MM.1S (cell line): ENCODE data around the gene PDAP1.
"Not testable (repeated sequence)": the region's sequence is repeated elsewhere in the genome, so short reads cannot be mapped to it uniquely, and the experiment has no call there.

Experiments used
- DNase-seq: peaks from one replicate; pipeline ENCODE4 v3.0.0-alpha.2; 2015
- H2AFZ ChIP-seq: fragments of 300-600 bp; sonication (generic); 2 replicates; pipeline ENCODE4 v1.6.0; 2016; ENCODE audit warnings: antibody characterized with exemption, low read length
- H3F3A ChIP-seq: fragments of 300-600 bp; sonication (generic); 2 replicates; pipeline ENCODE4 v1.6.1; 2016; ENCODE audit warnings: mild to moderate bottlenecking, antibody characterized with exemption, low read length, moderate library complexity, mixed read lengths; ENCODE audit not compliant: insufficient read depth
- H3K27ac ChIP-seq: fragments of 300-600 bp; sonication (generic); 2 replicates; pipeline ENCODE4 v1.5.1; 2016; ENCODE audit warnings: mild to moderate bottlenecking, low read length
- H3K27me3 ChIP-seq: fragments of 300-600 bp; sonication (generic); replicated peaks from 2 replicates; pipeline ENCODE4 v1.6.0; 2016; ENCODE audit warnings: low read length; ENCODE audit not compliant: insufficient read depth
- H3K36me3 ChIP-seq: fragments of 300-600 bp; sonication (generic); replicated peaks from 2 replicates; pipeline ENCODE4 v1.6.1; 2016; ENCODE audit warnings: mild to moderate bottlenecking, low read length, mixed read lengths; ENCODE audit not compliant: insufficient read depth
- H3K4me1 ChIP-seq: fragments of 300-600 bp; sonication (generic); 2 replicates; pipeline ENCODE4 v1.6.1; 2016; ENCODE audit warnings: low read length, mixed read lengths
- H3K4me2 ChIP-seq: fragments of 300-600 bp; sonication (generic); 2 replicates; pipeline ENCODE4 v1.6.0; 2016; ENCODE audit warnings: low read depth, low read length
- H3K4me3 ChIP-seq: fragments of 300-600 bp; sonication (generic); 2 replicates; pipeline ENCODE4 v1.5.1; 2016; ENCODE audit warnings: low read length, mixed read lengths
- H3K79me2 ChIP-seq: fragments of 300-600 bp; sonication (generic); 2 replicates; pipeline ENCODE4 v1.6.1; 2016; ENCODE audit warnings: mixed run types, low read length, mixed read lengths
- H3K9ac ChIP-seq: fragments of 300-600 bp; sonication (generic); 2 replicates; pipeline ENCODE4 v1.6.1; 2016; ENCODE audit warnings: low read length, mixed read lengths
- H3K9me2 ChIP-seq: fragments of 300-600 bp; sonication (generic); replicated peaks from 2 replicates; pipeline ENCODE4 v1.6.1; 2016; ENCODE audit warnings: mild to moderate bottlenecking, low read length, mixed read lengths; ENCODE audit not compliant: insufficient read depth
- H3K9me3 ChIP-seq: fragments of 300-600 bp; sonication (generic); replicated peaks from 2 replicates; pipeline ENCODE4 v1.6.1; 2016; ENCODE audit warnings: mild to moderate bottlenecking, low read length, mixed read lengths; ENCODE audit not compliant: insufficient read depth
- H4K20me1 ChIP-seq: fragments of 300-600 bp; sonication (generic); 2 replicates; pipeline ENCODE4 v1.6.1; 2016; ENCODE audit warnings: mild to moderate bottlenecking, low read length, moderate library complexity, mixed read lengths; ENCODE audit not compliant: insufficient read depth
- EZH2 ChIP-seq: fragments of 300-600 bp; sonication (generic); optimal IDR thresholded peaks from 2 replicates; pipeline ENCODE3; 2017; ENCODE audit warnings: low read depth, mild to moderate bottlenecking, antibody characterized with exemption, low read length, mixed read lengths
- EZH2phosphoT487 ChIP-seq: fragments of 300-600 bp; sonication (generic); IDR thresholded peaks from 2 replicates; pipeline ENCODE4 v1.6.1; 2018; ENCODE audit warnings: antibody characterized with exemption, low read length
- TF ChIP-seq, protein P1 (sequence below): fragments of 300-600 bp; sonication (generic); IDR thresholded peaks from 2 replicates; pipeline ENCODE4 v1.5.1; 2016; ENCODE audit warnings: antibody characterized with exemption, low read length, mixed read lengths

The PDAP1 gene

DNA sequence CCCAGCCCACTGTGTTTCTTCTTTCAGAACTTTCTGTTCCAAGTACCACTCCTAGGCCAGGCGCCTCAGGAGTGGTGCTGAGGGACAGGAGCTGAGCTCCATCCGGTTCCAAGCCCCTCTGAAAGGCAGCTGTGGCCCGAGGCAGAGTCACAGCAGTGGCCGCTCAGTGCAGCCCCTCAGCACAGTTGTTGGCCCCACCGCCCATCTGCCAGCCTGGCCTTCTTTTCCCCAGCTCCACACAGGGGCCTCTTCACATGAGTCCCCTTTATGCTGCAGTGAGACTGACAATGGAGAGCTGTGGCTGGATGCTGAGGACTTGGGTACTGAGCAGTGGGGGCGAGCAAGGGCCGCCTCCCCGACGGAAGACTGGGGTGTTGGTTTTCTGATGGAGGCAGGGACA is 9.9 kb upstream of the PDAP1 start:
- H2AFZ ChIP-seq: no peak overlapping the region
- TF ChIP-seq EZH2 (no peak), EZH2phosphoT487 (no peak)
- TF ChIP-seq, protein P1, sequence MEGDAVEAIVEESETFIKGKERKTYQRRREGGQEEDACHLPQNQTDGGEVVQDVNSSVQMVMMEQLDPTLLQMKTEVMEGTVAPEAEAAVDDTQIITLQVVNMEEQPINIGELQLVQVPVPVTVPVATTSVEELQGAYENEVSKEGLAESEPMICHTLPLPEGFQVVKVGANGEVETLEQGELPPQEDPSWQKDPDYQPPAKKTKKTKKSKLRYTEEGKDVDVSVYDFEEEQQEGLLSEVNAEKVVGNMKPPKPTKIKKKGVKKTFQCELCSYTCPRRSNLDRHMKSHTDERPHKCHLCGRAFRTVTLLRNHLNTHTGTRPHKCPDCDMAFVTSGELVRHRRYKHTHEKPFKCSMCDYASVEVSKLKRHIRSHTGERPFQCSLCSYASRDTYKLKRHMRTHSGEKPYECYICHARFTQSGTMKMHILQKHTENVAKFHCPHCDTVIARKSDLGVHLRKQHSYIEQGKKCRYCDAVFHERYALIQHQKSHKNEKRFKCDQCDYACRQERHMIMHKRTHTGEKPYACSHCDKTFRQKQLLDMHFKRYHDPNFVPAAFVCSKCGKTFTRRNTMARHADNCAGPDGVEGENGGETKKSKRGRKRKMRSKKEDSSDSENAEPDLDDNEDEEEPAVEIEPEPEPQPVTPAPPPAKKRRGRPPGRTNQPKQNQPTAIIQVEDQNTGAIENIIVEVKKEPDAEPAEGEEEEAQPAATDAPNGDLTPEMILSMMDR: no peak
- H3K4me3 ChIP-seq: no peak overlapping the region
- peaks cover 8% of the 10 kb centered on the region for H3K36me3 ChIP-seq
- H3K79me2 ChIP-seq: peaks cover 20% of the 10 kb centered on the region
- H3K27me3 ChIP-seq: no peaks in the 10 kb centered on the region
- H3K4me2 ChIP-seq: no peak overlapping the region
- H3K4me1 ChIP-seq: no peaks in the 10 kb centered on the region
- no peak overlapping the region for H3K27ac ChIP-seq
- no peak overlapping the region for H3K9ac ChIP-seq
- no peaks in the 10 kb centered on the region for H3F3A ChIP-seq
- no peaks in the 10 kb centered on the region for H3K9me2 ChIP-seq
- no peaks in the 10 kb centered on the region for H3K9me3 ChIP-seq
- no peak for DNase-seq
- no peaks in the 10 kb centered on the region for H4K20me1 ChIP-seq

DNA sequence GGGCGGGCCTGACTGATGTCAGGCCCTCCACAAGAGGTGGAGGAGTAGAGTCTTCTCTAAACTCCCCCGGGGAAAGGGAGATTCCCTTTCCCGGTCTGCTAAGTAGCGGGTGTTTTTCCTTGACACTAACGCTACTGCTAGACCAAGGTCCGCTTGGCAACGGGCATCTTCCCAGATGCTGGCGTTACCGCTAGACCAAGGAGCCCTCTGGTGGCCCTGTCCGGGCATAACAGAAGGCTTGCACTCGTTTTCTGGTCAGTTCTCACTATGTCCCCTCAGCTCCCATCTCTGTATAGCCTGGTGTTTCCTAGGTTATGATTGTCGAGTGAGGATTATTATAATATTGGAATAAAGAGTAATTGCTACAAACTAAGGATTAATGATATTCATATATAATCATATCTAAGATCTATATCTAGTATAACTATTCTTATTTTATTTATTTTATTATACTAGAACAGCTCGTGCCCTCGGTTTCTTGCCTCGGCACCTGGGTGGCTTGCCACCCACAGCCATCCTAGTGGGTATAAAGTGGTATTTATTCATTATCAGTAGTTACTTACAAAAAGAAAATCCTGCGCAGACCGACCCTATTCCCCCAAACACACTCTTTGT is 7.2 kb upstream of the PDAP1 start:
- not testable (repeated sequence) for H3F3A ChIP-seq, H3K27ac ChIP-seq, H3K4me2 ChIP-seq, H3K9me3 ChIP-seq, H3K4me1 ChIP-seq, H3K9ac ChIP-seq, H3K27me3 ChIP-seq, DNase-seq, H2AFZ ChIP-seq, H3K4me3 ChIP-seq, H4K20me1 ChIP-seq, H3K9me2 ChIP-seq
- Histone ChIP-seq H3K79me2 (peaks cover 43% of the 10 kb centered on the region), H3K36me3 (peaks cover 13% of the 10 kb centered on the region)
- TF ChIP-seq, protein P1: peak; percentile 37

- H3K27ac ChIP-seq: no peak overlapping the region
- no peaks in the 10 kb centered on the region for H3K27me3 ChIP-seq
- no peaks in the 10 kb centered on the region for H3K9me2 ChIP-seq
- H3K79me2 ChIP-seq: peaks cover 81% of the 10 kb centered on the region
- no peak overlapping the region for H3K9ac ChIP-seq
- H3K36me3 ChIP-seq: peaks cover 10% of the 10 kb centered on the region; the same call in 1 of the 2 replicates
- no peak overlapping the region for H3K4me3 ChIP-seq
- H3K4me2 ChIP-seq: no peak overlapping the region
- H2AFZ ChIP-seq: no peak overlapping the region
- H4K20me1 ChIP-seq: no peaks in the 10 kb centered on the region; the same call in 1 of the 2 replicates
- no peak for DNase-seq
- no peaks in the 10 kb centered on the region for H3K9me3 ChIP-seq
- 0 out of 2 replicates have a peak, but pooled peaks cover 4% of the 10 kb centered on the region for H3F3A ChIP-seq
- peaks cover 11% of the 10 kb centered on the region for H3K4me1 ChIP-seq
- TF ChIP-seq EZH2phosphoT487 (no peak), EZH2 (no peak)
- TF ChIP-seq, protein P1: no peak
These were observed 2.2 kb upstream of the PDAP1 start for GRCh38 chr7:99410635-99411034.
